Ectodermal cell (in vitro differentiated cells): ENCODE results near the gene KLF6.

Experiments used
- H3K27ac ChIP-seq: 2 replicates; pipeline ENCODE4 v1.7.0; 2013; ENCODE audit warnings: mild to moderate bottlenecking, low read depth, low read length; ENCODE audit not compliant: insufficient read depth, poor library complexity, severe bottlenecking
- H3K27me3 ChIP-seq: 2 replicates; pipeline ENCODE4 v1.7.0; 2013; ENCODE audit warnings: mild to moderate bottlenecking, low read length; ENCODE audit not compliant: insufficient read depth, control insufficient read depth, poor library complexity, severe bottlenecking
- H3K36me3 ChIP-seq: one replicate; pipeline ENCODE4 v1.7.0; 2013; ENCODE audit warnings: low read length; ENCODE audit not compliant: control insufficient read depth, insufficient read depth
- H3K4me1 ChIP-seq: one replicate; pipeline ENCODE4 v1.7.0; 2013; ENCODE audit warnings: low read length; ENCODE audit not compliant: control insufficient read depth, insufficient read depth
- H3K4me3 ChIP-seq: 2 replicates; pipeline ENCODE4 v1.7.0; 2013; ENCODE audit warnings: low read depth, low read length, control low read depth; ENCODE audit not compliant: insufficient read depth
- H3K9me3 ChIP-seq: 2 replicates; pipeline ENCODE4 v1.7.0; 2013; ENCODE audit warnings: mild to moderate bottlenecking, low read length, moderate library complexity; ENCODE audit not compliant: control insufficient read depth
- WGBS, 2 experiments: methylation state at CpG; one replicate each; pipeline ENCODE4 v1.1.7; 2013; ENCODE audit warnings: missing lambda C conversion rate in 2 of 2; 5-methylcytosine and 5-hydroxymethylcytosine counted together

Gene KLF6

GRCh38 chr10:3802526-3803265, 17.7 kb upstream of the KLF6 start:
- 93 to 94% methylated on average over 8 of the region's 8 CpGs for WGBS, 2 experiments
- no peak overlapping the region for H3K4me3 ChIP-seq
- H3K4me1 ChIP-seq, result no peaks in the 10 kb centered on the region
- no peaks in the 10 kb centered on the region for H3K27me3 ChIP-seq
- no peaks in the 10 kb centered on the region for H3K9me3 ChIP-seq
- H3K27ac ChIP-seq, result no peak overlapping the region
- H3K36me3 ChIP-seq, result no peaks in the 10 kb centered on the region

- no peak overlapping the region for H3K27ac ChIP-seq
- H3K4me3 ChIP-seq, result no peak overlapping the region
- H3K4me1 ChIP-seq, result no peaks in the 10 kb centered on the region
- no peaks in the 10 kb centered on the region for H3K27me3 ChIP-seq
- H3K9me3 ChIP-seq, result no peaks in the 10 kb centered on the region
- WGBS, 2 experiments, result 94 to 97% methylated on average over 11 of the region's 11 CpGs
- H3K36me3 ChIP-seq, result no peaks in the 10 kb centered on the region
Measured at GRCh38 chr10:3801558-3802192, 16.7 kb upstream of the KLF6 start.

GRCh38 chr10:3800586-3800985, 15.6 kb upstream of the KLF6 start:
- no peaks in the 10 kb centered on the region for H3K27me3 ChIP-seq
- WGBS, 2 experiments, result 95 to 99% methylated on average over 3 of the region's 5 CpGs
- H3K4me3 ChIP-seq, result no peak overlapping the region
- no peaks in the 10 kb centered on the region for H3K9me3 ChIP-seq
- H3K36me3 ChIP-seq, result no peaks in the 10 kb centered on the region
- no peaks in the 10 kb centered on the region for H3K4me1 ChIP-seq
- no peak overlapping the region for H3K27ac ChIP-seq

GRCh38 chr10:3797750-3798149, 12.7 kb upstream of the KLF6 start:
- H3K4me3 ChIP-seq, result no peak overlapping the region
- WGBS, 2 experiments, result 93 to 100% methylated on average over 1 of the region's 1 CpG
- H3K27ac ChIP-seq, result no peak overlapping the region
- no peaks in the 10 kb centered on the region for H3K36me3 ChIP-seq
- H3K9me3 ChIP-seq, result no peaks in the 10 kb centered on the region
- no peaks in the 10 kb centered on the region for H3K27me3 ChIP-seq
- H3K4me1 ChIP-seq, result no peaks in the 10 kb centered on the region

- Histone ChIP-seq H3K4me1 (no peaks in the 10 kb centered on the region), H3K4me3 (no peak overlapping the region), H3K27me3 (no peaks in the 10 kb centered on the region), H3K27ac (no peak overlapping the region), H3K9me3 (no peaks in the 10 kb centered on the region), H3K36me3 (no peaks in the 10 kb centered on the region)
- WGBS, 2 experiments, result 92 to 93% methylated on average over 3 of the region's 3 CpGs
Measured at GRCh38 chr10:3793553-3793952, 8.5 kb upstream of the KLF6 start.

GRCh38 chr10:3792710-3793219, 7.8 kb upstream of the KLF6 start:
- H3K4me1 ChIP-seq, result no peaks in the 10 kb centered on the region
- H3K27me3 ChIP-seq, result no peaks in the 10 kb centered on the region
- no peak overlapping the region for H3K4me3 ChIP-seq
- no peak overlapping the region for H3K27ac ChIP-seq
- 80 to 84% methylated on average over 4 of the region's 4 CpGs for WGBS, 2 experiments
- no peaks in the 10 kb centered on the region for H3K36me3 ChIP-seq
- H3K9me3 ChIP-seq, result no peaks in the 10 kb centered on the region

- H3K4me1 ChIP-seq, result no peaks in the 10 kb centered on the region
- WGBS, 2 experiments, result 93 to 97% methylated on average over 3 of the region's 3 CpGs
- H3K27ac ChIP-seq, result no peak overlapping the region
- H3K4me3 ChIP-seq, result no peak overlapping the region
- no peaks in the 10 kb centered on the region for H3K9me3 ChIP-seq
- no peaks in the 10 kb centered on the region for H3K27me3 ChIP-seq
- no peaks in the 10 kb centered on the region for H3K36me3 ChIP-seq
Measured at GRCh38 chr10:3791974-3792633, 7.1 kb upstream of the KLF6 start.

- 81 to 86% methylated on average over 6 of the region's 6 CpGs for WGBS, 2 experiments
- peaks cover 10% of the 10 kb centered on the region for H3K27me3 ChIP-seq
Measured at GRCh38 chr10:3790858-3791257, 5.8 kb upstream of the KLF6 start.

GRCh38 chr10:3790272-3790671, 5.3 kb upstream of the KLF6 start:
- WGBS, 2 experiments, result 89 to 91% methylated on average over 1 of the region's 1 CpG
- no peak overlapping the region for H3K27ac ChIP-seq
- no peaks in the 10 kb centered on the region for H3K9me3 ChIP-seq
- H3K4me3 ChIP-seq, result no peak overlapping the region
- H3K27me3 ChIP-seq, result peaks cover 10% of the 10 kb centered on the region
- peaks cover 7% of the 10 kb centered on the region for H3K4me1 ChIP-seq
- H3K36me3 ChIP-seq, result no peaks in the 10 kb centered on the region

More at GRCh38 chr10:3790858-3791257, 5.8 kb upstream of the KLF6 start:
- Histone ChIP-seq H3K4me1 (peaks cover 7% of the 10 kb centered on the region), H3K9me3 (no peaks in the 10 kb centered on the region), H3K36me3 (no peaks in the 10 kb centered on the region), H3K27ac (no peak overlapping the region), H3K4me3 (no peak overlapping the region)

GRCh38 chr10:3789621-3790020, 4.6 kb upstream of the KLF6 start:
- Histone ChIP-seq H3K27me3 (peaks cover 10% of the 10 kb centered on the region), H3K9me3 (no peaks in the 10 kb centered on the region), H3K4me1 (peaks cover 7% of the 10 kb centered on the region), H3K36me3 (no peaks in the 10 kb centered on the region), H3K27ac (no peak overlapping the region), H3K4me3 (no peak overlapping the region)
- 92 to 94% methylated on average over 2 of the region's 2 CpGs for WGBS, 2 experiments
